ENCODE measurements around the gene ZC3H12C.

Gene ZC3H12C

DNA sequence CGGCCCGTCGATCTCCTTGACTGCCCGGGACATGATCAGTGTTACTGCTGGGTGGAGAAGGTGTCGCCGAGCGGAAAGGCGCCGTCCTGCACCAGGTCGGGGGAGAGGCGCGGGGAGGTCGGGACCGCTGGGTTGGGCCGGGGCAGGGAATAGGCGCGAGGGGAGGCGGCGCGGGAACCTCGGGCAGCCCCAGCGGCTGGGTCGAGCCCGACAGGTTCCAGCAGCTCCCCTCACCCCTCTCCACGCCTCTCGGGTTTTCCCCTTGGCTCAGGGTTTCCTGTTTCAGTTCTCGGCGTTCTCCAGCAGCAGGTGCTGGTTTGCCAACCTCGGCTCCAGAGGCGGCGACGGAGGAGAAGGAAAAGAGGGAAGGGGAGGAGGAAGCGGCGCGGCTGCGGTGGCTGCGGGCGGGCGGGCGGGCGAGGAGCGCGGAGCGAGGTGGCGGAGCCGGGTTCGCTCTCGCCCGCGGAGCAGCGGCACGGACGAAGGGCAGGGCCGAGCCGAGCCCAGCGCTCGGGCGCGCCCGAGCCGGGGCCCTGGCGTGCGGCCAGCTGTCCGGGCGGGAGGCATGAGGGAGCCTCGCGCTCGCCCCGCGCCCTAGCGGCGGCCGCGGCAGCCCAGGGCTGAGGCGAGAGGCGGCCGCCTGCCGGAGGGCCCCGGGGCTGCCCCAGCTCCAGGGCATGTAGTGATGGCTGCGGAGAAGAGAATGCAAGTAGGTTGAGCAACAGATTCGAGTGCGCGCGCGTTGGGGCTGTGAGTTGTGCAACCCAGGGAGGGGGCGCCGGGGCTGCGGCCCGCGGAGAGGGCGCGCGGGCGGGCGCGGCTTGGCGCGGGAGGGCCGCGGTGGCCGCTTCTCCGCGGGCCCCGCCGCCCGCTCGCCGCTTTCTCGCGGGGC lies at the start of gene ZC3H12C:
ZC3H12C (plus strand) TSS at position 878 of the 892 bp plus-strand sequence. CDS start 20 bp downstream, outside the sequence.
- peak within 1 kb of the TSS; percentile 69 for H3K4me3 ChIP-seq (ENCODE audit: low read depth, low read length)
- DNase-seq (ENCODE audit: low read depth), result peak; percentile 77
- in situ Hi-C loops (cut with HindIII; ENCODE audit: low sequenced_read_pairs), result no loop called here
- TF ChIP-seq, protein P1, sequence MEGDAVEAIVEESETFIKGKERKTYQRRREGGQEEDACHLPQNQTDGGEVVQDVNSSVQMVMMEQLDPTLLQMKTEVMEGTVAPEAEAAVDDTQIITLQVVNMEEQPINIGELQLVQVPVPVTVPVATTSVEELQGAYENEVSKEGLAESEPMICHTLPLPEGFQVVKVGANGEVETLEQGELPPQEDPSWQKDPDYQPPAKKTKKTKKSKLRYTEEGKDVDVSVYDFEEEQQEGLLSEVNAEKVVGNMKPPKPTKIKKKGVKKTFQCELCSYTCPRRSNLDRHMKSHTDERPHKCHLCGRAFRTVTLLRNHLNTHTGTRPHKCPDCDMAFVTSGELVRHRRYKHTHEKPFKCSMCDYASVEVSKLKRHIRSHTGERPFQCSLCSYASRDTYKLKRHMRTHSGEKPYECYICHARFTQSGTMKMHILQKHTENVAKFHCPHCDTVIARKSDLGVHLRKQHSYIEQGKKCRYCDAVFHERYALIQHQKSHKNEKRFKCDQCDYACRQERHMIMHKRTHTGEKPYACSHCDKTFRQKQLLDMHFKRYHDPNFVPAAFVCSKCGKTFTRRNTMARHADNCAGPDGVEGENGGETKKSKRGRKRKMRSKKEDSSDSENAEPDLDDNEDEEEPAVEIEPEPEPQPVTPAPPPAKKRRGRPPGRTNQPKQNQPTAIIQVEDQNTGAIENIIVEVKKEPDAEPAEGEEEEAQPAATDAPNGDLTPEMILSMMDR (IDR thresholded peaks at IDR 0.05; ENCODE audit: low read depth, low read length, missing control alignments), result peak; percentile 33

- in situ Hi-C loops (cut with HindIII; ENCODE audit: low sequenced_read_pairs), result no loop called here
- no peak for DNase-seq (ENCODE audit: low read depth)
- TF ChIP-seq, protein P1 (IDR thresholded peaks at IDR 0.05; ENCODE audit: low read depth, low read length, missing control alignments), result no peak
- no peak overlapping the region for H3K4me3 ChIP-seq (ENCODE audit: low read depth, low read length)
Measured at GRCh38 chr11:110044226-110044968, 48.8 kb upstream of the ZC3H12C start.

GRCh38 chr11:110046775-110047380 lies 46.3 kb upstream of the ZC3H12C start:
- DNase-seq (ENCODE audit: low read depth), result no peak
- TF ChIP-seq, protein P1 (IDR thresholded peaks at IDR 0.05; ENCODE audit: low read depth, low read length, missing control alignments), result no peak
- H3K4me3 ChIP-seq (ENCODE audit: low read depth, low read length), result no peak overlapping the region
- in situ Hi-C loops (cut with HindIII; ENCODE audit: low sequenced_read_pairs), result no loop called here

GRCh38 chr11:110049501-110050200 lies 43.5 kb upstream of the ZC3H12C start:
- in situ Hi-C loops (cut with HindIII; ENCODE audit: low sequenced_read_pairs), result no loop called here
- TF ChIP-seq, protein P1 (IDR thresholded peaks at IDR 0.05; ENCODE audit: low read depth, low read length, missing control alignments), result no peak
- DNase-seq (ENCODE audit: low read depth), result no peak
- H3K4me3 ChIP-seq (ENCODE audit: low read depth, low read length), result no peak overlapping the region

DNA sequence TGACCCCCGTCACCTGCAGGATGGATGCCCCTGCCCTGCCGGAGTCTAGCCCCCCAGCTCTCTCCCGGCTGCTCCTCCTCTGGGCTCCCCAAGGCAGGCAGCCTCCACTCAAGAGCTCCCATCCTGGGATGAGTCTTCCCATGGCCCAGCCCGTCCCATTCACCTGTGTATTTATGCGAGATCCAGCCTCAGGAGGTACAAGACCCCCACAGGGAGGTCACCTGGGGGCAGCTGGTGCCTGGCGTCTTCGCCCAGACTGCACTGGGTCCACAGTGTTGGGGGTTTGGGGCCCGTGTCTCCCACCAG lies 43.0 kb upstream of the ZC3H12C start:
- TF ChIP-seq, protein P1 (IDR thresholded peaks at IDR 0.05; ENCODE audit: low read depth, low read length, missing control alignments), result no peak
- H3K4me3 ChIP-seq (ENCODE audit: low read depth, low read length), result no peak overlapping the region
- in situ Hi-C loops (cut with HindIII; ENCODE audit: low sequenced_read_pairs), result no loop called here
- DNase-seq (ENCODE audit: low read depth), result no peak

DNA sequence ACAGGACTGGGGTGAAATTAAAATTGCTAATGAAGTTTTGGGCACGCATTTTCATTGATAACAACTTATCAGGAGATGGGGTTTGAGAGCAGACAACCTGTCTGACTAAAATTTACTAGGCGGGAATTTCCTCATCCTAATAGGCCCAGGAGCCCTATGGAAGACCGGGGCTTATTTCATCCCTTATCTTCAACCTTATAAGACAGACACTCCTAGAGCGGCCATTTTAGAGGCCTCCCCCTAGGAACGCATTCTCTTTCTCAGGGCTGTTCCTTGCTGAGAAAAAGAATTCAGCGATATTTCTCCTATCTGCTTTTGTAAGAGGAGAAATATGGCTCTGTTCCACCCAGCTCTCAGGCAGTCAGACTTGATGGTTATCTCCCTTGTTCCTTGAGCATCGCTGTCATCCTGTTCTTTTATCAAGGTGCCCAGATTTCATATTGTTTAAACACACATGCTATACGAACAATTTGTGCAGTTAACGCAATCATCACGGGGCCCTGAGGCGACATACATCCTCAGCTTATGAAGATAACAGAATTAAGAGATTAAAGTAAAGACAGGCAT lies 39.3 kb upstream of the ZC3H12C start:
- no peak overlapping the region for H3K4me3 ChIP-seq (ENCODE audit: low read depth, low read length)
- in situ Hi-C loops (cut with HindIII; ENCODE audit: low sequenced_read_pairs), result no loop called here
- DNase-seq (ENCODE audit: low read depth), result no peak
- TF ChIP-seq, protein P1 (IDR thresholded peaks at IDR 0.05; ENCODE audit: low read depth, low read length, missing control alignments), result no peak

Data from astrocyte of the cerebellum (primary cell).